Measurements from ENCODE around the gene KREMEN1.
A peak's percentile ranks its signal among the peaks of the same experiment; 100 is the strongest.
"Not testable (repeated sequence)": the region's sequence is repeated elsewhere in the genome, so short reads cannot be mapped to it uniquely, and the experiment has no call there.

The KREMEN1 gene

GRCh38 chr22:29072979-29073617 lies at the start of gene KREMEN1:
KREMEN1 (plus strand) TSS chr22:29073035; CDS start chr22:29073131, 96 bp downstream.
- no peak for DNase-seq (ENCODE audit: low read depth in 2 of 3, low spot score in 1 of 3)

- DNase-seq (ENCODE audit: low read depth in 2 of 3, low spot score in 1 of 3): no peak
Observed at GRCh38 chr22:29023172-29023796, 49.6 kb upstream of the KREMEN1 start.

- DNase-seq (ENCODE audit: low read depth in 2 of 3, low spot score in 1 of 3): no peak
Observed at GRCh38 chr22:29026579-29026978, 46.3 kb upstream of the KREMEN1 start.

- no peak for DNase-seq (ENCODE audit: low read depth in 2 of 3, low spot score in 1 of 3)
Observed at GRCh38 chr22:29028468-29028867, 44.4 kb upstream of the KREMEN1 start.

GRCh38 chr22:29029202-29030000 lies 43.4 kb upstream of the KREMEN1 start:
- no peak for DNase-seq (ENCODE audit: low read depth in 2 of 3, low spot score in 1 of 3)

GRCh38 chr22:29030016-29030617 lies 42.7 kb upstream of the KREMEN1 start:
- DNase-seq (ENCODE audit: low read depth in 2 of 3, low spot score in 1 of 3): no peak

- DNase-seq (ENCODE audit: low read depth in 2 of 3, low spot score in 1 of 3): no peak
Observed at GRCh38 chr22:29030618-29031226, 42.1 kb upstream of the KREMEN1 start.

- DNase-seq (ENCODE audit: low read depth in 2 of 3, low spot score in 1 of 3): no peak
Observed at GRCh38 chr22:29031227-29032011, 41.4 kb upstream of the KREMEN1 start.

- no peak for DNase-seq (ENCODE audit: low read depth in 2 of 3, low spot score in 1 of 3)
Observed at GRCh38 chr22:29032014-29032475, 40.8 kb upstream of the KREMEN1 start.

- DNase-seq (ENCODE audit: low read depth in 2 of 3, low spot score in 1 of 3): no peak
Observed at GRCh38 chr22:29032584-29032983, 40.3 kb upstream of the KREMEN1 start.

GRCh38 chr22:29037340-29037932 lies 35.4 kb upstream of the KREMEN1 start:
- no peak for DNase-seq (ENCODE audit: low read depth in 2 of 3, low spot score in 1 of 3)

GRCh38 chr22:29039148-29039547 lies 33.7 kb upstream of the KREMEN1 start:
- no peak for DNase-seq (ENCODE audit: low read depth in 2 of 3, low spot score in 1 of 3)

GRCh38 chr22:29039684-29040083 lies 33.2 kb upstream of the KREMEN1 start:
- DNase-seq (ENCODE audit: low read depth in 2 of 3, low spot score in 1 of 3): not testable (repeated sequence)

GRCh38 chr22:29040385-29041275 lies 32.2 kb upstream of the KREMEN1 start:
- DNase-seq (ENCODE audit: low read depth in 2 of 3, low spot score in 1 of 3): peak; percentile 10 to 64 (median 34)

GRCh38 chr22:29041408-29041807 lies 31.4 kb upstream of the KREMEN1 start:
- DNase-seq (ENCODE audit: low read depth in 2 of 3, low spot score in 1 of 3): no peak

- no peak for DNase-seq (ENCODE audit: low read depth in 2 of 3, low spot score in 1 of 3)
Observed at GRCh38 chr22:29043906-29044575, 28.8 kb upstream of the KREMEN1 start.

GRCh38 chr22:29044657-29045176 lies 28.1 kb upstream of the KREMEN1 start:
- DNase-seq (ENCODE audit: low read depth in 2 of 3, low spot score in 1 of 3): no peak

All from stimulated activated CD4-positive, alpha-beta T cell treated with anti-CD3 and anti-CD28 coated beads, Interleukin-12 subunit alpha, Interleukin-12 subunit beta, amount 100 ng/mL, for 48 hours (primary cell).